Peyer's patch (tissue), 4 donors: ENCODE data around the gene SEC14L6.

Source experiments
- CTCF ChIP-seq, 6 experiments: fragments of 450-650 bp in 4 of 6; fragments of 200-600 bp in 2 of 6; sonication (generic) in 1 of 6; IDR thresholded peaks; one replicate each; pipeline ENCODE4 v1.5.1; 2017 to 2019; ENCODE audit warnings: antibody characterized with exemption in 6 of 6, mild to moderate bottlenecking in 3 of 6, moderate library complexity in 1 of 6
- POLR2A ChIP-seq, 2 donors: fragments of 450-650 bp; IDR thresholded peaks; one replicate each; pipeline ENCODE4 v1.5.1; 2017; ENCODE audit warnings: antibody characterized with exemption in 2 of 2, mild to moderate bottlenecking in 2 of 2, moderate library complexity in 2 of 2

DNA sequence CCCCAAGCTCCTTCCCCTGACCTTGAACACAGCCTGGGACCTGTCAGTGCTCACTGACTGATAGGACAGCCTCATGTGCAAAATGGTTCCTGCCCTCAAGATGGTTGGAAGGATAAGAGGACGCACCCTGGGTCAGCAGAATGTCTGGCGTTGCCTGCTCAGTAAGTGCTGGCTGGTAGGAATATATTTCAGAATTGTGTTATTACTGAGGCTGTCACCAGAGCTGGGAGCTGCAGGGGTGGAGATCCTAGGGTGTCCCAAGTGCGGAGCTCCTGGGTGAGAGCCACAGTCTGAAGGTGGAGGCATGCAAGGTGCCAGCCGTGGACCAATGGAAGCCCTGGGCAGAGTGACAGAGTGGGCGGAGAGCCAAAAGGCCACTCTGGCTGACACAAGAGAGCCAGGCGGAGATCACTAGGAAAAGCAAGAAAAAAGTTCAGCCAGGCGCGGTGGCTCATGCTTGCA, 40.0 kb downstream of the SEC14L6 start:
- TF ChIP-seq CTCF (IDR thresholded peaks at IDR 0.05) (no peak), POLR2A (IDR thresholded peaks at IDR 0.05) (no peak)
